Measurements from ENCODE around the gene ITGAE.
"Not testable (repeated sequence)": the region's sequence is repeated elsewhere in the genome, so short reads cannot be mapped to it uniquely, and the experiment has no call there.

ITGAE gene

GRCh38 chr17:3800362-3801271 lies at the start of gene ITGAE:
ITGAE (minus strand) TSS chr17:3801188; CDS start chr17:3801144, 44 bp downstream.
- DNase-seq: no peak

GRCh38 chr17:3848229-3848835 lies 47.3 kb upstream of the ITGAE start:
- no peak for DNase-seq

GRCh38 chr17:3847165-3847670 lies 46.2 kb upstream of the ITGAE start:
- DNase-seq: no peak

- DNase-seq: no peak
Measured at GRCh38 chr17:3846437-3847164, 45.6 kb upstream of the ITGAE start.

GRCh38 chr17:3845621-3846436 lies 44.8 kb upstream of the ITGAE start, which contains the start of gene NCBP3:
NCBP3 (minus strand) TSS chr17:3846246; CDS start chr17:3846223, 23 bp downstream.
- peak; percentile 96 for DNase-seq

- no peak for DNase-seq
Measured at GRCh38 chr17:3845291-3845620, 44.3 kb upstream of the ITGAE start.

GRCh38 chr17:3844556-3844955 lies 43.6 kb upstream of the ITGAE start:
- not testable (repeated sequence) for DNase-seq

GRCh38 chr17:3843935-3844516 lies 43.0 kb upstream of the ITGAE start:
- no peak for DNase-seq

GRCh38 chr17:3838206-3838605 lies 37.2 kb upstream of the ITGAE start:
- DNase-seq: no peak

- no peak for DNase-seq
Measured at GRCh38 chr17:3836551-3836950, 35.6 kb upstream of the ITGAE start.

- no peak for DNase-seq
Measured at GRCh38 chr17:3835410-3836229, 34.6 kb upstream of the ITGAE start.

- no peak for DNase-seq
Measured at GRCh38 chr17:3834811-3835210, 33.8 kb upstream of the ITGAE start.

- no peak for DNase-seq
Measured at GRCh38 chr17:3828852-3829232, 27.9 kb upstream of the ITGAE start.

GRCh38 chr17:3828151-3828851 lies 27.3 kb upstream of the ITGAE start:
- DNase-seq: no peak

GRCh38 chr17:3827124-3827773 lies 26.3 kb upstream of the ITGAE start:
- peak; percentile 83 for DNase-seq

GRCh38 chr17:3826191-3826590 lies 25.2 kb upstream of the ITGAE start:
- no peak for DNase-seq

- no peak for DNase-seq
Measured at GRCh38 chr17:3821101-3821500, 20.1 kb upstream of the ITGAE start.

- DNase-seq: no peak
Measured at GRCh38 chr17:3818786-3819185, 17.8 kb upstream of the ITGAE start.

GRCh38 chr17:3817851-3818605 lies 17.0 kb upstream of the ITGAE start:
- peak; percentile 20 for DNase-seq

Data from midbrain (tissue), 1 donor.